ENCODE data around the gene MYL10.

MYL10 gene

GRCh38 chr7:101595246-101595645 lies 33.9 kb downstream of the MYL10 start:
- no peak for DNase-seq

DNA sequence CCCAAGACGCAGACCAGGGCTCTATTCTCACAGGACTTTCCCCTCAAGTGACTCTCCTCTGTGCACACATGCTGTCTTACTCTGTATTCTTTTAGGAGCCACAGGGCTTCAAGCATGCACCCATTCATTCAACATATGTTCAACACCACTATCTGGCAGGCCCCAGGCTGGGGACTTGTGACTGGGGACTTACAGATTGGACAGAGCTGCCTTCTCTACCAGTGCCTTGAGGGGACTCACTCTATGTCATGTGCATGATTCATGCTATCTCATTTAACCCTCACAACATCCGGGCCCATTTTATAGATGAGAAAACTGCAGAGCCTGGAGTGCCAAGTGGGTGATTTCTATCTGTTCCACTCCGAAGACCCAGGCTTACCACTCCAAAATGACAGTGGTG lies 34.3 kb downstream of the MYL10 start:
- no peak for DNase-seq

DNA sequence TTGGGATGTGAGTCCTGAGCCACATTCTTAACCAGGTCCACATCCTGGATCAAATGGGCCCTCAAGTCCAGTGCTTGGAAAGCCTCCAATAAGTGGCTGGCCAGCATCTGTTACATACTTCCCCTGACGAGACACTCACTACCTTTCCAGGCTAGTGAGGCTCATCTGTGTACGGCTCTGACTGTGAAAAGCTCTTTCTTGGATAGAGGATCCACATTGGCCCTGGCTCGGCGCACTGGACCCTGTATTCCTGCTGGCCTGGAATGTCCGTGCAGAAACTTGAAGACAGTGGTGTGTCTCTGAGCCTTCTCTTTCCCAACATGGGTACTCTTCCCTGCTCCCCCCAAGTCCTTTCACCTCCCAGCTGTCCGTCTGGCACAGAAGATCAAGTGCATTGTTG lies 35.5 kb downstream of the MYL10 start:
- DNase-seq: no peak

GRCh38 chr7:101591504-101591903 lies 37.6 kb downstream of the MYL10 start:
- DNase-seq: no peak

GRCh38 chr7:101590663-101591435 lies 38.2 kb downstream of the MYL10 start:
- no peak for DNase-seq

DNA sequence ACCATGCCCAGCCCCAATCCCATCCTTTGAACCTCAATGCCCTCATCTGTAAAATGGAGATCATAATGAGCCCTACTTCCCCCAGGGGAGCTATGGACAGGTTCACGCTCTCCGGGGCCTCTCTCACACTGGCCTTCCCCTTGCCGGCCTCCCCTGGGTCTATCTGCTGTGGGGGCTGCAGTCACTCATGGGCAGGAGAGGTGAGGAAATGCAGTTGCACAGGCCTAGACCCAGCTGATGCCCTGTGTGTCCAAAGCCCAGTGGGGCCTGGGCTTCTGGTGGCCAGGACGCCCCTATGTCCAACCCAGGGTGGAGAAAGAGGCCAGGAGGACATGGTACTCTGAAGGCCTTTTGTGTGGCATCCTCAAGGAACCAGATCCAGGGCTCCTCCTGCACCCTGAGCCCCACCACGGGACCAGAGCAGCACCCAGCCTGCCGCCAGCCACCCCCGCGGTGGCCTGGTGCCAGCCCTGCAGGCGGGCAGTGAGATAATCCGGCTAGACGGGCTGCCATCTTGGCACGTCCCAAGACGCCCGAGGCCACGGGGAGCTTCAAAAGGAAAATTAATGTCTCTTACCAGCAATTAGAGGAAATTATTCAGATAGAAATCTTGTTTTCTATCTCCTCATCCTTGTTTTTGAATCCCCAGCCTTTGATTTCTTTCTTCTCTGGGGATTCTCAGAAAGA lies 39.0 kb downstream of the MYL10 start:
- DNase-seq: no peak

- DNase-seq: no peak
These were observed 40.0 kb downstream of the MYL10 start for GRCh38 chr7:101589052-101589451.

DNA sequence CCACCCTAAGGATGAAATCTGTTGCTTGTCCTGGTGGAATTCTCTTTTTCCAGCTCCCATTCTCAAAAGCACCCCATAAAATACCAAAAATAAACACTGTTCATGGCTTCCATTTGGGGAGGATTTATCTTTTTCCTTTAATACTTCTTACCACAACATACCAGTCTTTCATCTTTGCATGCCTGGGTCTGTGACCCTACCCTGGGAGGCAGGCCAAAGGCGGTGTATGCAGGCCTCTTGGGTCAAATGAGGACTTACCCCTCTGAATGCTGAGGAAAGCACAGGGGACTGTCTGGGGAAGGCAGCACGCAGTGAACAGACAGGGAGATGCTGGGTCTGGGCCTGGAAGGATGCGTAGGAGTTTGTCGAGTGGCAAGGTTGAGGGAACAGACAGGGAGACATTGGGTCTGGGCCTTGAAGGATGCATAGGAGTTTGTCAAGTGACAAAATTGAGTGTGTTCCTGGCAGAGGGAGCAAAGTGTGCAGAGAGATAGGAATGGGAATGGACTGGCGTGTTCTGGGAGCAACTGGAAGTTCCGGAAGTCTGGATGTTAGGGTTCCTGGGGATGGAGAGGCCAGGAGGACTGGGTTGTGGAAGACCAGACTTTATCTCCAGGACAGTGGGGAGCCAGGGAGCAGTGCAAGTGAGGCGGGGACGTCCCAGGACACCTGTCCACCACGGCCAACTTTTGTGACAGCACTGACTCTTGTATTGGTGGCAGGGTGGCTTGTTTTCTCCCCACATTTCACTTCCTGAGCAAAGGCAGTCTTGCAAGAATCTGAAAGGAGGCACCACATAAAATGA lies 40.8 kb downstream of the MYL10 start:
- DNase-seq: no peak

DNA sequence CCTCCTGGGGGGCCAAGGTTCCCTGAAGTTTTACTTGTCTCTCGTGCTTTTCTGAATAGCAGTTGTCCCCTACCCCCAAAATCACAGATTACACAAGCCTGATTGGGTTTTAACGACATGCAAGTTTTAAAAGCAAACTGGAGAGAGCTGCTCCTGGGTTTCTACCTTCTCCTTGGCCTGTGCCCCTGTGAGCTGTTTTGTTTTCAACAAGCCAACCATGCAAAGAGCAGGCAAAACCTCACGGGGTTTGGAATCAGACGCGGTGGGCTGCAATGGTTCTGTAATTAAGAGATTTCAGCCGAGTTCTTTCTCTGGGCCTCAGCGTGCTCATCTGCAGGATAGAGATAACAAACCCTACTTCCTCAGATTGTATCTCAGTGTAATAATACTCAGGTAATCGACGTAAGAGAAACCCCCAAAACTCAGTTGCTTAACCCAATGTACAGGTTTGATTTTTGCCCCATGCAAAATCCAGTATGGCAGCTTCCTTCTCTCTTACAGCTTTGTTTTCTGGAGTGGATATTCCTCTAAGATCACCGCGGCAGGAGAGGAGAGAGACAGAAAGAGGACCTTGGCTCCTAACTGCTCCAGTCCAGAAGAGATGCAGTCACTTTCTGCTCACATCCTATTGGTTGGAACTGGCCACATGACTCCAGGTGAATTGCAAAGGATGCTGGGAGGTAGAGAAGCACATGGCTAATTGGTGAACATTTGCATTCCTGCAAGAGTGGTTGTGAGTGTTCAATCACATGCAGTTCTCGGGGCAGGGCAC lies 42.0 kb downstream of the MYL10 start:
- no peak for DNase-seq

DNA sequence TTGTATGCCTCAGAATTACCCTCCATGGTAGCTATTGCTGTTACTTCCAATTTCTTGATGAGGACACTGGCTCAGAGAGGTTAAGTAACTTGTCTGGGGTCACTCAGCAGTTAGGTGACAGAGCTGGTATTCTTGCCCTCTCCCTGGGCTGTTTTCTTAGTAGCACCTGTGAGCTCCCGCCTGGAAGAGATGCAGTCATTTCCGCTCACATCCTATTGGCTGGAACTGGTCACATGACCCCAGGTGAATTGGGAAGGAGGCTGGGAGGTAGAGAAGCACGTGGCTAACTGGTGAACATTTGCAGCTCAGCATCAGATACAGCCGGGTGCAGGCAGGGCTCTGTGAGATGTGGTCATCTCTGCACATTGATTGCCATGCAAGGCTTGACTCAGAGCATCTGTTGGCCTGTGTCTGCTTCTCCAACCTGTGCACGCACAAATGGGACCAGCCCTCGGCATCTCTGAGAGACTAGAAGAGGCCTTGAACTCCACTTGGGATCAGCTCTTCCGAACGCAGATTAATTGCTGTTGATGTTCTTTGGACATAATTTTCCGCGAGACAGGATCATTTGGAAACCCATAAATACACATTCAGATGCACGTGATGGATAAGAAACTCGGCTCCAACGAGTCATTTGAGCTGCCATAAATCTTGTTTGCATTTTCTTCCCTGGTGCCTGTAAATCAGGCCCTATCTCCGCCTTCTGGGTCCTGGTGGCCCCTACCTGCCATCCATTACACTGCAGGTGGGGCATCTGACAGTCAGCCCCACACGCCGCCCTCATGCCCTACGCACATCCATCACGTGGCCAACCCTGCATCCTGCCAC lies 42.8 kb downstream of the MYL10 start:
- DNase-seq: no peak

GRCh38 chr7:101582971-101583370 lies 46.1 kb downstream of the MYL10 start:
- DNase-seq: no peak

DNA sequence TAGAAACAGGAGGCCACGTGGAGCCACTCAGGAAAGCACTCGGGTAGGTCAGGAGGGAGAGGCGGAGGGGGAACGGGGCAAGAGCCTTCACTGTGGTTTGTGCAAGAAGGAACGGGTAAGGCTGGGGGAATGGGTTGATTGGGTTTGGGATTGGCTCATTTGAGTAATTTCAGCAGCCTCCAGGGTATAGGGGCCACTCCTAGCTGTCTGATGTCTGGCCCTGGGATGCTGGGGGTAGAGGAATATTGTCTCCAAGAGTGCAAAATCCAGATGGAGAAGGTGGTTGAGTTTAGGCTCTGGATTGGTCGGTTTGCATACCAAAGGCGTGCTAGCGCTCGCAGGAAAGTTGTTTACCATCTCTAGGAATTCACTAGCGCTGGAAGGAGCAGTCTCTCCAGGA lies 47.2 kb downstream of the MYL10 start:
- DNase-seq: no peak

- no peak for DNase-seq
These were observed 48.5 kb downstream of the MYL10 start for GRCh38 chr7:101580596-101580995.

DNA sequence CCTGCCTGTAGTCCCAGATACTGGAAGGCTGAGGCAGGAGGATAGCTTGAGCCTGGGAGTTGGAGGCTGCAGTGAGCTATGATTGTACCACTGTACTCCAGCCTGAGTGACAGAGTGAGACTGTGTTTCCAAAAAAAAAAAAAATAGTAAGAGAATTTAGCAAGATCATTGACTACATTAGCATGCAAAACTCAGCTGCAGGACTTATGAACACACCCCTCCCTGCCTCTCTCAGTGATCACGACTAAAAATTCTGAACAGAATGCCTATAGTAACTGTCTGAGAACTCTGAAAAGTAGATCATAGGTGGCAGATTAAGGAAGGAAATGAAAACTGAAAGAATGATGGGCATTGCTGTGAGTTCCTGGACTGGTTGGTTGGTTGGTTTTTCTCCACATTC lies 50.5 kb downstream of the MYL10 start:
- no peak for DNase-seq

DNA sequence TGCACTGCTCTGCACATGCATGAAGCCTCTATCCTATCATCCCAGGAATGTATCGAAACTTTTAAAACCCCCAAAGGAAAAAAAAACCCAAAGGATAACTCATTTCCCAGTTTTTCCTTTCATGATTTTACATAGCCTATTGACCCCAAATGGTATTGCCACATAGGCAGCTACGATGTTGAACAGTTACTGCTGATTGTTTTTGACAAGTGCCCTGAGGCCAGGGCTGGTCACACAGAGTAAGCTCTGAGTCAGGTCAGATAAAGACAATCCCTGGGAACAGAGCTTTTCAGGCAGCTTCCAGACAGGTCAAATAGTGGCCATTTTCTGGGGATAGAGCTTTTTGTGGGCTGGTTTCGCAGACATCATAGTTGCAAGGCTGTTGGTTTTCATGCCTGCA lies 52.1 kb downstream of the MYL10 start:
- no peak for DNase-seq

GRCh38 chr7:101575721-101576120 lies 53.4 kb downstream of the MYL10 start:
- no peak for DNase-seq

GRCh38 chr7:101575168-101575567 lies 53.9 kb downstream of the MYL10 start:
- no peak for DNase-seq

DNA sequence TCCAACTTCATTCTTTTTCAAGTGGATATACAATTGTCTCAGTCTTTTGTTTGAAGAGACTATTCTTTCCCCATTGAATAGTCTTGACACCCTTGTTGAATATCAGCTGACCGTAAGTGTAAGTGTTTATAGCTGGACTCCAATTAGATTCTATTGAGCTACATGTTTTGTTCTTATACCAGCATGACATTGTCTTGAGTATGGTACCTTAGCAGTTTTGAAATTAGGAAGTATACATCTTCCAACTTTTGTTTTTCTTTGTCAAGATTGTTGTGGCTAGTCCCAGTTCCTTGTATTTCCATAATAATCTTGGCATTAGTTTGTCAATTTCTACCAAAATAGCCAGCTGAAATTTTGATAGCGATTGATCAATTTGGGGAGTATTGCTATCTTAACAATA lies 56.9 kb downstream of the MYL10 start:
- no peak for DNase-seq

DNA sequence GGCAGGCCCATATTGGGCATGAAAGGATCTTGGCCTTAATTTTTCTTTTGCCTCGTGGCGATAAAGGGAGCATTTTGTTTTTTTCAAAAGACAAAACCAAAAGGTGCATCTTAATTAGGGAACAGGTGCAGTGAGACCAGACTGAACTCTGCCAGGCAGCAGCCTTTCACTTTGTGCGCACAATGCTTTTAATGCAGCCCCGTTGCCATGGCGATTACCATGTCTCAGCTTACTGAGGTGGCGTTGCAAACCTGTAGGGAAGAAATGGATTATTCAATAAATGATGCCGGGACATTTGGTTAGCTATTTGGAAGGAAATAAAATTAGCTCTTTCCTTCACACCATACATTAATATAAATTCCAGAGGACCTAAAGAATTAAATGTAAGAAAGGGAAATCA lies 61.9 kb downstream of the MYL10 start:
- DNase-seq: no peak

DNA sequence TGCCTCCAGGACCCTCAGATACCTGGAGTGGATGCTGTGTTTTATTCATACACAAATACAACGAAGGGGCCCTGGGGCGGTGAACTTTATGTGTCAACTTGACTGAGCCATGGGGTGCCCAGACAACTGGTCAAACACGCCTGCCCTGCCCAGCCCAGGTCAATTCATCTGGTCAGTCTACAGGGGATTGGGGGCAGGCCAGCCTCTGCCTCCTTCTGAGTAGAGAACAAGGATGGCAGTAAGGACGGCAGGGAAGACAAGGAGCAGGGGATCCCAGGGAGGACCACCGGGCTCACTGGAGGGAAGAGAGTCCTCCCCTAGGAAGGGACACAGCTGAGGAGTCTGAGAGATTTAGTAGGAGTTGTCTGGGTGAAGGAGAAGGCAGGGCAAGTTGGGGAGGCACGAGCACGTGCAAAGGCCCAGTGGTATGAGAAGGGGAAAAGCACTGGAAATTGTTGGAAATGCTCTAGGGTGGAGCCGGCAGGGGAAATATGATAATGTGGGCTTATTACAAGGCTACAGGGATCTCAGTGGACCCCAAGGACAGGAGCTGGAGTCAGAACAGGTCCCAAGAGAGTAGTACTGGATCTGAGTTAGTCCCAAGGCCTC lies 63.4 kb downstream of the MYL10 start:
- DNase-seq: no peak

DNA sequence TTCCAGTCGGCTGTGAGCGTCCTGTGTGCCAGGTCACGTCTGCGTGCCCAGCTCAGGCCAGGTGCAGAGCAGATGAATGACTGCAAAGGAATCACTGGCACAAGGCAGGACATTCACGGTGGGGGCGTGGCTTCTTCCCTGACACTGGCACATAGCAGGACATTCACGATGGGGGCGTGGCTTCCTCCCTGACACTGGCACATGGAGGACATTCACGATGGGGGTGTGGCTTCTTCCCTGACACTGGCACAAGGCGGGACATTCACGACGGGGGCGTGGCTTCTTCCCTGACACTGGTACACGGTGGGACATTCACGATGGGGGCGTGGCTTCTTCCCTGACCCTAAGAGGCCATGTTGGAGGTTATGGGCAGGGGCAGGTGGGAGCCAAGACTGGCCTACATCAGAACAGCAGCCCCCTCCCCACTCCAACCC lies 64.3 kb downstream of the MYL10 start:
- DNase-seq: no peak

All from cerebellar nuclear complex (tissue), 1 donor.